Panc1 (cell line): ENCODE data around the gene N4BP2L2.

Experiments used
- POLR2AphosphoS5 ChIP-seq: IDR thresholded peaks from 2 replicates; pipeline ENCODE4 v1.6.1; 2012; ENCODE audit warnings: mild to moderate bottlenecking, low read depth, low read length, moderate library complexity
- SIN3A ChIP-seq: IDR thresholded peaks from 2 replicates; pipeline ENCODE4 v1.6.1; 2012; ENCODE audit warnings: low read depth, mild to moderate bottlenecking, low read length, moderate library complexity, borderline replicate concordance; ENCODE audit not compliant: insufficient read depth
- TCF7L2 ChIP-seq: IDR thresholded peaks from 2 replicates; pipeline ENCODE4 v1.6.1; 2011; ENCODE audit warnings: mild to moderate bottlenecking, low read depth, low read length, inconsistent platforms
- TF ChIP-seq, protein P1 (sequence below): fragments of 450-650 bp; IDR thresholded peaks from 2 replicates; pipeline ENCODE4 v1.5.1; 2017; ENCODE audit warnings: mild to moderate bottlenecking

DNA sequence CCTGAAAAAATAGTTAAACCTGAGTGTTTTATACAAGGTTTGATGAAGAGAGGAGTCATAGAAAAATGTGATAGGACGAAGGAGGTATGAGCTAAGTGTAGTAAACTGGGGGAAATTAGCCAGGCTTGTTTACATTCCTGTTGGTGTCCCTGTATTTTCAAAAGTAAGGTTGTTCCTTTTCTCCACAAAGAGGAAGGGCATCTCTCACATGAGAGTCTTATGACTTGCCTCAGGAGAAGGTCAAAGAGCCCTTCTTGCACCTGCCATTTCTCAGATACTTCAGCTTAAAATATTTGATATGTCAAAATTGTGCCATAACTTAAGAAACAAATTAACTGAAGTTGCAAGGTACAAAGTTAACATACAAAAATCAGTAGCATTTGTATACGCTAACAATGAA, 3.6 kb upstream of the N4BP2L2 start:
- TF ChIP-seq, protein P1, sequence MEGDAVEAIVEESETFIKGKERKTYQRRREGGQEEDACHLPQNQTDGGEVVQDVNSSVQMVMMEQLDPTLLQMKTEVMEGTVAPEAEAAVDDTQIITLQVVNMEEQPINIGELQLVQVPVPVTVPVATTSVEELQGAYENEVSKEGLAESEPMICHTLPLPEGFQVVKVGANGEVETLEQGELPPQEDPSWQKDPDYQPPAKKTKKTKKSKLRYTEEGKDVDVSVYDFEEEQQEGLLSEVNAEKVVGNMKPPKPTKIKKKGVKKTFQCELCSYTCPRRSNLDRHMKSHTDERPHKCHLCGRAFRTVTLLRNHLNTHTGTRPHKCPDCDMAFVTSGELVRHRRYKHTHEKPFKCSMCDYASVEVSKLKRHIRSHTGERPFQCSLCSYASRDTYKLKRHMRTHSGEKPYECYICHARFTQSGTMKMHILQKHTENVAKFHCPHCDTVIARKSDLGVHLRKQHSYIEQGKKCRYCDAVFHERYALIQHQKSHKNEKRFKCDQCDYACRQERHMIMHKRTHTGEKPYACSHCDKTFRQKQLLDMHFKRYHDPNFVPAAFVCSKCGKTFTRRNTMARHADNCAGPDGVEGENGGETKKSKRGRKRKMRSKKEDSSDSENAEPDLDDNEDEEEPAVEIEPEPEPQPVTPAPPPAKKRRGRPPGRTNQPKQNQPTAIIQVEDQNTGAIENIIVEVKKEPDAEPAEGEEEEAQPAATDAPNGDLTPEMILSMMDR: no peak
- TF ChIP-seq POLR2AphosphoS5 (no peak), TCF7L2 (no peak), SIN3A (no peak)
